ENCODE results near the gene LEFTY1.
A peak's percentile ranks its signal among the peaks of the same experiment; 100 is the strongest.
"Not testable (repeated sequence)": the region's sequence is repeated elsewhere in the genome, so short reads cannot be mapped to it uniquely, and the experiment has no call there.

LEFTY1 gene

GRCh38 chr1:225931270-225932136, 42.6 kb upstream of the LEFTY1 start:
- no peak for DNase-seq (ENCODE audit: extremely low read depth, low read depth)
- TF ChIP-seq CTCF (IDR thresholded peaks at IDR 0.05; ENCODE audit: low read depth, low read length, missing control alignments), result no peak
- H3K4me3 ChIP-seq (replicated peaks; ENCODE audit: low read depth, low read length), result no peak overlapping the region

GRCh38 chr1:225930566-225930965, 41.6 kb upstream of the LEFTY1 start:
- no peak overlapping the region for H3K4me3 ChIP-seq (replicated peaks; ENCODE audit: low read depth, low read length)
- no peak for TF ChIP-seq CTCF (IDR thresholded peaks at IDR 0.05; ENCODE audit: low read depth, low read length, missing control alignments)
- DNase-seq (ENCODE audit: extremely low read depth, low read depth), result no peak

- H3K4me3 ChIP-seq (replicated peaks; ENCODE audit: low read depth, low read length); DNase-seq (ENCODE audit: extremely low read depth, low read depth): not testable (repeated sequence)
Observed at GRCh38 chr1:225929462-225929861, 40.5 kb upstream of the LEFTY1 start.

GRCh38 chr1:225928186-225929175, 39.5 kb upstream of the LEFTY1 start:
- no peak for DNase-seq (ENCODE audit: extremely low read depth, low read depth)
- no peak overlapping the region for H3K4me3 ChIP-seq (replicated peaks; ENCODE audit: low read depth, low read length)
- no peak for TF ChIP-seq CTCF (IDR thresholded peaks at IDR 0.05; ENCODE audit: low read depth, low read length, missing control alignments)

- no peak overlapping the region for H3K4me3 ChIP-seq (replicated peaks; ENCODE audit: low read depth, low read length)
- DNase-seq (ENCODE audit: extremely low read depth, low read depth), result no peak
- TF ChIP-seq CTCF (IDR thresholded peaks at IDR 0.05; ENCODE audit: low read depth, low read length, missing control alignments), result no peak
Observed at GRCh38 chr1:225926551-225927113, 37.7 kb upstream of the LEFTY1 start.

GRCh38 chr1:225923692-225924555, 35.0 kb upstream of the LEFTY1 start, which contains the start of gene PYCR2:
TSS of gene PYCR2 (minus strand) at chr1:225924250. CDS start at chr1:225924110, 140 bp downstream.
- peak within 1 kb of the TSS; percentile 96 for H3K4me3 ChIP-seq (replicated peaks; ENCODE audit: low read depth, low read length)
- peak; percentile 83 for DNase-seq (ENCODE audit: extremely low read depth, low read depth)
- TF ChIP-seq CTCF (IDR thresholded peaks at IDR 0.05; ENCODE audit: low read depth, low read length, missing control alignments), result no peak

All from HFF-Myc (cell line).